Cardiac muscle cell (in vitro differentiated cells and primary cell): ENCODE data around the gene GALNT16. TPM values are rescaled to one million over a fixed set of nuclear protein-coding genes. Genes with fewer than 3 reads are reported as not detected.

Experiments
- DNase-seq, 2 donors: peaks; one replicate each; pipeline versions ENCODE4 v3.0.0 to v3.0.0-alpha.2; 2010 to 2017; ENCODE audit warnings: low read depth in 1 of 2, low spot score in 1 of 2
- H3K27ac ChIP-seq: fragments of 200-600 bp; sonication (generic); 2 replicates; pipeline ENCODE4 v1.5.1; 2016
- H3K27me3 ChIP-seq: fragments of 200-600 bp; sonication (generic); 2 replicates; pipeline ENCODE4 v1.6.0; 2016; ENCODE audit warnings: control low read depth
- H3K36me3 ChIP-seq: fragments of 200-600 bp; sonication (generic); 2 replicates; pipeline ENCODE4 v1.5.1; 2016; ENCODE audit warnings: control low read depth
- H3K4me1 ChIP-seq: fragments of 200-600 bp; sonication (generic); 2 replicates; pipeline ENCODE4 v1.8.1; 2017; ENCODE audit warnings: low read depth, mild to moderate bottlenecking, mixed run types
- H3K4me3 ChIP-seq: fragments of 200-600 bp; sonication (generic); 2 replicates; pipeline ENCODE4 v1.5.1; 2016; ENCODE audit warnings: mild to moderate bottlenecking
- H3K9me3 ChIP-seq: fragments of 200-600 bp; sonication (generic); 2 replicates; pipeline ENCODE4 v1.5.1; 2017; ENCODE audit warnings: low read depth, mild to moderate bottlenecking, control low read depth
- CTCF ChIP-seq: IDR thresholded peaks from 2 replicates; pipeline ENCODE4 v1.5.1; 2012; ENCODE audit warnings: low read depth, mild to moderate bottlenecking, low read length
- polyA plus RNA-seq: library from polyadenylated mRNA; unstranded; fragments of >200 nt; fragmentation: Nextera tagmentation; extraction: Ambion mirVana; gene quantifications from 2 replicates; pipeline ENCODE4 v1.2.1, GENCODE V29; 2016
- total RNA-seq: library from RNA; depleted of rRNA; stranded (reverse); fragments of >200 nt; gene quantifications from 2 replicates; pipeline ENCODE4 v1.2.3, GENCODE V29; 2016

Gene GALNT16
- total and polyA plus RNA-seq, 2 experiments from 2014 or later = 5.8 to 7.7 TPM

DNA sequence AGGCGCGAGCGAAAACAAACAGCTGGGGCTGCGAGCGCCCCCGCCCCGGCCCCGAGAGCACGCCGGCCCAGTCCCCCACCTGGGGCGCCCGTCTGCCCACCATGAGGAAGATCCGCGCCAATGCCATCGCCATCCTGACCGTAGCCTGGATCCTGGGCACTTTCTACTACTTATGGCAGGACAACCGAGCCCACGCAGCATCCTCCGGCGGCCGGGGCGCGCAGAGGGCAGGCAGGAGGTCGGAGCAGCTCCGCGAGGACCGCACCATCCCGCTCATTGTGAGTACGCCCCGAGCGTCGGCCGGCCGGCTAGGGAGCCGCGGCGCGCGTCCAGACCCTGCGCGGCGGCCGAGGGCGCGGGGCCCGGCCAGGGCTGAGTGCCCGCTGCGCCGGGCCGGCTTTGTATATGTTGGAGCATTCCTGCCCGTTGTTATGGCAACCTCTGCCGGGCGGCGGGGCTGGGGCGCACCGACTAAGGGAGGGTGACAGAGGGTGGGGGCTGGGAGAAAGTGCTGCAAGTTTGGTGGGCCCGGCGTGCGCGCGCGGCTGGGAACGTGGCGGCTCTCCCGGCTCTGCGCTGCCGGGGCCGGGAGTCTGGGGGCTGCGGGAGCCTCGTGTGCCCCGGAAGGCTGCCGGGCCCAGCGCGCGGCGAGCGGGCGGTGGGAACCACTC is 367 bp downstream of the GALNT16 start:
- H3K4me1 ChIP-seq = peaks cover 14% of the 10 kb centered on the region
- no peak overlapping the region for H3K27ac ChIP-seq
- peak; percentile 19 to 68 for DNase-seq
- no peak for TF ChIP-seq CTCF
- peaks cover 32% of the 10 kb centered on the region for H3K27me3 ChIP-seq
- peak overlapping the region; percentile 67 for H3K4me3 ChIP-seq
- H3K9me3 ChIP-seq = no peaks in the 10 kb centered on the region
- no peaks in the 10 kb centered on the region for H3K36me3 ChIP-seq

- DNase-seq = peak in 1 of 2 donors; percentile 51
- no peaks in the 10 kb centered on the region for H3K9me3 ChIP-seq
- H3K27me3 ChIP-seq = peaks cover 28% of the 10 kb centered on the region
- no peak overlapping the region for H3K27ac ChIP-seq
- H3K4me1 ChIP-seq = peaks cover 14% of the 10 kb centered on the region
- H3K36me3 ChIP-seq = no peaks in the 10 kb centered on the region
- peak overlapping the region; percentile 67 for H3K4me3 ChIP-seq
- peak; percentile 42 for TF ChIP-seq CTCF
These were observed 1.1 kb downstream of the GALNT16 start for GRCh38 chr14:69260861-69261564.

GRCh38 chr14:69261761-69262331 is 1.9 kb downstream of the GALNT16 start:
- H3K4me1 ChIP-seq = peaks cover 14% of the 10 kb centered on the region
- H3K27me3 ChIP-seq = peaks cover 28% of the 10 kb centered on the region
- DNase-seq = peak in 1 of 2 donors; percentile 53
- H3K4me3 ChIP-seq = peak overlapping the region; percentile 67
- no peaks in the 10 kb centered on the region for H3K9me3 ChIP-seq
- no peak for TF ChIP-seq CTCF
- H3K27ac ChIP-seq = no peak overlapping the region
- no peaks in the 10 kb centered on the region for H3K36me3 ChIP-seq

DNA sequence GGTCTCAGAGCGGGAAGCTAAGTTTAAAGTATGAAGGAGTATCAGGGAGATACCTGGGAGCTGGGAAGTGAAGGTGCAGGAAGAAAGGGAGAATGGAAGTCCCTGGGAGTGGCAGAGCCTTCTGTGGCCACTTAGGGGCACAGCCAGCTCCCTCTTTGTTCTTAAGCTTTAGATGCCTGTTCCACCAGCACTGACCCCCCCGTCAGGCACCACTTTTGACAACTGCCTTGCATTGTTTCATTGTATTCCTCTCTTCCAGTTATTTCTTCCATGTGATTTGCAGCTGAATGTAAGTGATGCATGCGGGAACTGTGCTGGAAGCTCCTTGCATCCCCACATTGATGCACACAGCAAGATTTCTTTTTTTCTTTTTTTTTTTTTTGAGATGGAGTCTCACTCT is 2.6 kb downstream of the GALNT16 start:
- no peaks in the 10 kb centered on the region for H3K9me3 ChIP-seq
- H3K4me1 ChIP-seq = peaks cover 14% of the 10 kb centered on the region
- no peak for DNase-seq
- H3K27me3 ChIP-seq = peaks cover 24% of the 10 kb centered on the region
- no peak overlapping the region for H3K27ac ChIP-seq
- TF ChIP-seq CTCF = no peak
- no peak overlapping the region for H3K4me3 ChIP-seq
- no peaks in the 10 kb centered on the region for H3K36me3 ChIP-seq

DNA sequence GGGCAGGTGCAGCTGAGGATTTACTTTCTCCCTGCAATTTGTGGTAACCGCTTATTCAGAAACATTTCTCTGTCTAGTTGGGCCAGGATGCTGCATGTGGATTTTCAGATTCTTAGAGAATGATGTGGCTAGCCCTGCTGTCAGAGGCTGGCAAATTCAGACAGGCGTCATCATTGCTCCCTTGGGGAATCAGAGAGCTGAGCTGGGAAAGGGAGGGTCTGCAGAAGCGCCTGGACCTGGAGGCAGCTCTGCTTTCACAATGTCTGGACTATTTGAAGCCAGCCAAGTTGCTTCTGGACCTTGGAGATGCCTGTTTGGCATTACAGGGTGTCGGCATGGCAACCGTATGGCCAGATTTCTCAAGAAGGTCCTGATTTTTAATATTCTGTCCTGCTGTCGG is 3.4 kb downstream of the GALNT16 start:
- Histone ChIP-seq H3K4me3 (no peak overlapping the region), H3K36me3 (no peaks in the 10 kb centered on the region), H3K9me3 (no peaks in the 10 kb centered on the region), H3K27ac (no peak overlapping the region), H3K4me1 (peaks cover 14% of the 10 kb centered on the region), H3K27me3 (peaks cover 15% of the 10 kb centered on the region)
- peak in 1 of 2 donors; percentile 90 for DNase-seq
- no peak for TF ChIP-seq CTCF
